ENCODE results near the gene TCEA2. TPM values are rescaled to one million over a fixed set of nuclear protein-coding genes. Genes with fewer than 3 reads are reported as not detected.

The TCEA2 gene
- total and polyA plus RNA-seq, 9 of the 15 experiments (the other 6 are each of a cell fraction or from before 2014, with no cell fraction given), result 1.4 to 28.7 (median 5.4) TPM

GRCh38 chr20:64121586-64121985 lies 58.6 kb downstream of the TCEA2 start (continued):
- no peak for TF ChIP-seq POLR3A (IDR thresholded peaks at IDR 0.05; ENCODE audit: borderline replicate concordance, extremely low read depth, insufficient read depth, insufficient read length)
- no peak for TF ChIP-seq HOMEZ (CRISPR knock-in tag; IDR thresholded peaks at IDR 0.05)
- TF ChIP-seq ZNF143 (CRISPR knock-in tag; IDR thresholded peaks at IDR 0.05), result no peak
- TF ChIP-seq TBP (optimal IDR thresholded peaks at IDR 0.05; ENCODE audit: low read depth, low read length), result no peak
- TF ChIP-seq DMBX1 (CRISPR knock-in tag; IDR thresholded peaks at IDR 0.05; ENCODE audit: borderline replicate concordance), result no peak
- no peak for TF ChIP-seq CBX1 (IDR thresholded peaks at IDR 0.05; ENCODE audit: low read depth)
- no peak for TF ChIP-seq LCOR (CRISPR knock-in tag; IDR thresholded peaks at IDR 0.05)
- TF ChIP-seq HINFP (tag; conservative IDR thresholded peaks at IDR 0.05; ENCODE audit: low read depth), result no peak

Small RNA genes lying within 50 kb of the gene (microRNA-seq; reads per million reads assigned to microRNA genes)
- not detected for gene MIR6813 (ENCODE audit: borderline microRNAs expressed)

Small RNA genes lying within 50 kb of the gene (small RNA-seq; reads per million reads assigned to genes)
- gene AL355803.1 (not detected), gene MIR6813 (not detected)

Other genes starting within 250 kb of the TCEA2 start
Only the 7 nearest of the 16 such genes appear.
- 59.9 and 65.9 TPM in 2 replicates for gene PRPF6, start 82.1 kb upstream of the TCEA2 start, total RNA-seq (2014; rRNA removed)
- gene PRPF6, start 82.1 kb upstream of the TCEA2 start, total RNA-seq (2014; rRNA removed; fragmentation: Illumina TruSeq; extraction: Trizol), result 37.1 and 45.0 TPM in 2 replicates
- 69.1 and 70.2 TPM in 2 replicates for gene PRPF6, start 82.1 kb upstream of the TCEA2 start, total RNA-seq (2015; rRNA removed; fragmentation: Illumina TruSeq; extraction: Trizol)
- gene PRPF6, start 82.1 kb upstream of the TCEA2 start, total RNA-seq (2021), result 79.5 and 83.2 TPM in 2 replicates
- gene PRPF6, start 82.1 kb upstream of the TCEA2 start, polyA plus RNA-seq (2011; rRNA removed), result 31.9 and 38.8 TPM in 2 replicates
- gene PRPF6, start 82.1 kb upstream of the TCEA2 start, polyA plus RNA-seq (2014; fragmentation: Illumina TruSeq; extraction: Trizol), result 65.2 and 68.2 TPM in 2 replicates
- 1 to 10 TPM; 4.2 to 4.3 TPM for gene PRPF6, start 82.1 kb upstream of the TCEA2 start, polyA plus RNA-seq (2014; fragmentation: Nextera tagmentation; extraction: Ambion mirVana)
- 53.9 and 60.5 TPM in 2 replicates for gene PRPF6, start 82.1 kb upstream of the TCEA2 start, polyA plus RNA-seq (2014; rRNA removed)
- gene C20orf204, start 27.0 kb upstream of the TCEA2 start, total RNA-seq (2014; rRNA removed), result 0.59 and 0.73 TPM in 2 replicates
- gene C20orf204, start 27.0 kb upstream of the TCEA2 start, total RNA-seq (2014; rRNA removed; fragmentation: Illumina TruSeq; extraction: Trizol), result 0.10 and 0.22 TPM in 2 replicates
- 0.36 and 0.45 TPM in 2 replicates for gene C20orf204, start 27.0 kb upstream of the TCEA2 start, total RNA-seq (2015; rRNA removed; fragmentation: Illumina TruSeq; extraction: Trizol)
- gene C20orf204, start 27.0 kb upstream of the TCEA2 start, total RNA-seq (2021), result 0.67 and 1.1 TPM in 2 replicates
- 0.11 and 0.22 TPM in 2 replicates for gene C20orf204, start 27.0 kb upstream of the TCEA2 start, polyA plus RNA-seq (2011; rRNA removed)
- 0.11 and 0.16 TPM in 2 replicates for gene C20orf204, start 27.0 kb upstream of the TCEA2 start, polyA plus RNA-seq (2014; fragmentation: Illumina TruSeq; extraction: Trizol)
- not detected for gene C20orf204, start 27.0 kb upstream of the TCEA2 start, polyA plus RNA-seq (2014; fragmentation: Nextera tagmentation; extraction: Ambion mirVana)
- 0.94 and 1.6 TPM in 2 replicates for gene C20orf204, start 27.0 kb upstream of the TCEA2 start, polyA plus RNA-seq (2014; rRNA removed)
- gene SOX18, start 13.6 kb upstream of the TCEA2 start, total RNA-seq (2014; rRNA removed), result 2.7 and 6.2 TPM in 2 replicates
- 0.13 and 0.15 TPM in 2 replicates for gene SOX18, start 13.6 kb upstream of the TCEA2 start, total RNA-seq (2014; rRNA removed; fragmentation: Illumina TruSeq; extraction: Trizol)
- gene SOX18, start 13.6 kb upstream of the TCEA2 start, total RNA-seq (2015; rRNA removed; fragmentation: Illumina TruSeq; extraction: Trizol), result 0.76 and 0.94 TPM in 2 replicates
- gene SOX18, start 13.6 kb upstream of the TCEA2 start, total RNA-seq (2021), result 19.8 and 20.4 TPM in 2 replicates
- 0.33 and 0.47 TPM in 2 replicates for gene SOX18, start 13.6 kb upstream of the TCEA2 start, polyA plus RNA-seq (2011; rRNA removed)
- 0.21 and 0.78 TPM in 2 replicates for gene SOX18, start 13.6 kb upstream of the TCEA2 start, polyA plus RNA-seq (2014; fragmentation: Illumina TruSeq; extraction: Trizol)
- gene SOX18, start 13.6 kb upstream of the TCEA2 start, polyA plus RNA-seq (2014; fragmentation: Nextera tagmentation; extraction: Ambion mirVana), result under 1 TPM; 0.20 to 0.23 TPM
- 4.4 and 6.8 TPM in 2 replicates for gene SOX18, start 13.6 kb upstream of the TCEA2 start, polyA plus RNA-seq (2014; rRNA removed)
- gene RGS19, start 16.3 kb downstream of the TCEA2 start, total RNA-seq (2014; rRNA removed), result 23.7 and 26.9 TPM in 2 replicates
- 3.2 and 3.3 TPM in 2 replicates for gene RGS19, start 16.3 kb downstream of the TCEA2 start, total RNA-seq (2014; rRNA removed; fragmentation: Illumina TruSeq; extraction: Trizol)
- gene RGS19, start 16.3 kb downstream of the TCEA2 start, total RNA-seq (2015; rRNA removed; fragmentation: Illumina TruSeq; extraction: Trizol), result 14.3 and 14.6 TPM in 2 replicates
- gene RGS19, start 16.3 kb downstream of the TCEA2 start, total RNA-seq (2021), result 20.7 and 21.0 TPM in 2 replicates
- 14.7 and 23.9 TPM in 2 replicates for gene RGS19, start 16.3 kb downstream of the TCEA2 start, polyA plus RNA-seq (2011; rRNA removed)
- 5.2 and 11.0 TPM in 2 replicates for gene RGS19, start 16.3 kb downstream of the TCEA2 start, polyA plus RNA-seq (2014; fragmentation: Illumina TruSeq; extraction: Trizol)
- under 1 TPM; 0.41 to 0.98 TPM for gene RGS19, start 16.3 kb downstream of the TCEA2 start, polyA plus RNA-seq (2014; fragmentation: Nextera tagmentation; extraction: Ambion mirVana)
- 21.9 and 23.4 TPM in 2 replicates for gene RGS19, start 16.3 kb downstream of the TCEA2 start, polyA plus RNA-seq (2014; rRNA removed)
- gene OPRL1, start 16.9 kb downstream of the TCEA2 start, total RNA-seq (2014; rRNA removed), result 0.09 and 0.37 TPM in 2 replicates
- 0.07 TPM in 1 of 2 replicates, not detected in the other for gene OPRL1, start 16.9 kb downstream of the TCEA2 start, total RNA-seq (2014; rRNA removed; fragmentation: Illumina TruSeq; extraction: Trizol)
- 0.14 and 0.15 TPM in 2 replicates for gene OPRL1, start 16.9 kb downstream of the TCEA2 start, total RNA-seq (2015; rRNA removed; fragmentation: Illumina TruSeq; extraction: Trizol)
- gene OPRL1, start 16.9 kb downstream of the TCEA2 start, total RNA-seq (2021), result 0.22 and 0.33 TPM in 2 replicates
- gene OPRL1, start 16.9 kb downstream of the TCEA2 start, polyA plus RNA-seq (2011; rRNA removed), result 0.17 and 0.64 TPM in 2 replicates
- 0.06 and 0.11 TPM in 2 replicates for gene OPRL1, start 16.9 kb downstream of the TCEA2 start, polyA plus RNA-seq (2014; fragmentation: Illumina TruSeq; extraction: Trizol)
- not detected for gene OPRL1, start 16.9 kb downstream of the TCEA2 start, polyA plus RNA-seq (2014; fragmentation: Nextera tagmentation; extraction: Ambion mirVana)
- 0.04 and 0.11 TPM in 2 replicates for gene OPRL1, start 16.9 kb downstream of the TCEA2 start, polyA plus RNA-seq (2014; rRNA removed)
- not detected in 2 replicates for gene LKAAEAR1, start 21.2 kb downstream of the TCEA2 start, total RNA-seq (2014; rRNA removed)
- not detected in 2 replicates for gene LKAAEAR1, start 21.2 kb downstream of the TCEA2 start, total RNA-seq (2014; rRNA removed; fragmentation: Illumina TruSeq; extraction: Trizol)
- not detected in 2 replicates for gene LKAAEAR1, start 21.2 kb downstream of the TCEA2 start, total RNA-seq (2015; rRNA removed; fragmentation: Illumina TruSeq; extraction: Trizol)
- gene LKAAEAR1, start 21.2 kb downstream of the TCEA2 start, total RNA-seq (2021), result not detected in 2 replicates
- gene LKAAEAR1, start 21.2 kb downstream of the TCEA2 start, polyA plus RNA-seq (2011; rRNA removed), result not detected in 2 replicates
- not detected in 2 replicates for gene LKAAEAR1, start 21.2 kb downstream of the TCEA2 start, polyA plus RNA-seq (2014; fragmentation: Illumina TruSeq; extraction: Trizol)
- not detected for gene LKAAEAR1, start 21.2 kb downstream of the TCEA2 start, polyA plus RNA-seq (2014; fragmentation: Nextera tagmentation; extraction: Ambion mirVana)
- not detected in 2 replicates for gene LKAAEAR1, start 21.2 kb downstream of the TCEA2 start, polyA plus RNA-seq (2014; rRNA removed)
- not detected in 2 replicates for gene NPBWR2, start 44.4 kb downstream of the TCEA2 start, total RNA-seq (2014; rRNA removed)
- gene NPBWR2, start 44.4 kb downstream of the TCEA2 start, total RNA-seq (2014; rRNA removed; fragmentation: Illumina TruSeq; extraction: Trizol), result not detected in 2 replicates
- gene NPBWR2, start 44.4 kb downstream of the TCEA2 start, total RNA-seq (2015; rRNA removed; fragmentation: Illumina TruSeq; extraction: Trizol), result not detected in 2 replicates
- gene NPBWR2, start 44.4 kb downstream of the TCEA2 start, total RNA-seq (2021), result not detected in 2 replicates
- gene NPBWR2, start 44.4 kb downstream of the TCEA2 start, polyA plus RNA-seq (2011; rRNA removed), result not detected in 2 replicates
- gene NPBWR2, start 44.4 kb downstream of the TCEA2 start, polyA plus RNA-seq (2014; fragmentation: Illumina TruSeq; extraction: Trizol), result not detected in 2 replicates
- gene NPBWR2, start 44.4 kb downstream of the TCEA2 start, polyA plus RNA-seq (2014; fragmentation: Nextera tagmentation; extraction: Ambion mirVana), result not detected
- gene NPBWR2, start 44.4 kb downstream of the TCEA2 start, polyA plus RNA-seq (2014; rRNA removed), result not detected in 2 replicates